Melanocyte of skin (primary cell): ENCODE measurements around the gene TLNRD1. TPM values are rescaled to one million over a fixed set of nuclear protein-coding genes. Genes with fewer than 3 reads are reported as not detected.

Experiments used
- small RNA-seq, 2 donors: library from RNA; depleted of rRNA; stranded (forward); fragments of <200 nt; gene quantifications; one replicate each; pipeline ENCODE3, GENCODE V24; 2012
- total RNA-seq, 2 donors: library from RNA; depleted of rRNA; stranded (reverse); fragments of >200 nt; gene quantifications; 2 replicates each; pipeline ENCODE4 v1.2.3, GENCODE V29; 2012

The TLNRD1 gene
- 10 to 100 TPM; 39.2 to 41.6 TPM for total RNA-seq

DNA sequence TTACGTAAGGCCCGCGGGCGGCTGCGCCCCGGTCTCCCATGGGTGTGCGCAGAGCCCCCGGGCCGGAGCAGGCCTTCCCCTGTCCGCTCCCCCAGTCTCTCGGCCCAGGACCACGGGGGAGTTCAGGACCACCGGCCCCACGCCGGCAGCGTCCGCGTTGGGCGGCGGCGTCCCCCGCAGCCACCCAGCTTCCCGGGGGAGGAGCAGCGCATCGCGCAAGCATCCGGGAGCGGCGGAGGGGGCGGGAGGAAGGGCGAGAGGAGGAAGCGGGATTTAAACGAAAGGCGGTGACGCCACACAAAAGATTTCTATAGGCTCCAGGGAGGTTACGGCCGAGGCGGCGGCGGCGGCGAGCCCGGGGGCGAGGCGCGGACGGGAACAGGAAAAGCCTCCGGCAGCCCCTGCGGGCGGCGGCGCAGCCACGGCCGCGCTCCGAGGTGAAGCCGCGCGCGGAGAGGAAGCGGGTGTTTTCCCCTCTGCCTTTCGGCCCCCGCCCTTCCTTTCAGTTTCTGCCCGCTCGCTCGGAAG is at the start of gene TLNRD1:
TLNRD1 (plus strand) TSS at position 300 of the 528 bp plus-strand sequence. CDS start 1,349 bp downstream, outside the sequence.

DNA sequence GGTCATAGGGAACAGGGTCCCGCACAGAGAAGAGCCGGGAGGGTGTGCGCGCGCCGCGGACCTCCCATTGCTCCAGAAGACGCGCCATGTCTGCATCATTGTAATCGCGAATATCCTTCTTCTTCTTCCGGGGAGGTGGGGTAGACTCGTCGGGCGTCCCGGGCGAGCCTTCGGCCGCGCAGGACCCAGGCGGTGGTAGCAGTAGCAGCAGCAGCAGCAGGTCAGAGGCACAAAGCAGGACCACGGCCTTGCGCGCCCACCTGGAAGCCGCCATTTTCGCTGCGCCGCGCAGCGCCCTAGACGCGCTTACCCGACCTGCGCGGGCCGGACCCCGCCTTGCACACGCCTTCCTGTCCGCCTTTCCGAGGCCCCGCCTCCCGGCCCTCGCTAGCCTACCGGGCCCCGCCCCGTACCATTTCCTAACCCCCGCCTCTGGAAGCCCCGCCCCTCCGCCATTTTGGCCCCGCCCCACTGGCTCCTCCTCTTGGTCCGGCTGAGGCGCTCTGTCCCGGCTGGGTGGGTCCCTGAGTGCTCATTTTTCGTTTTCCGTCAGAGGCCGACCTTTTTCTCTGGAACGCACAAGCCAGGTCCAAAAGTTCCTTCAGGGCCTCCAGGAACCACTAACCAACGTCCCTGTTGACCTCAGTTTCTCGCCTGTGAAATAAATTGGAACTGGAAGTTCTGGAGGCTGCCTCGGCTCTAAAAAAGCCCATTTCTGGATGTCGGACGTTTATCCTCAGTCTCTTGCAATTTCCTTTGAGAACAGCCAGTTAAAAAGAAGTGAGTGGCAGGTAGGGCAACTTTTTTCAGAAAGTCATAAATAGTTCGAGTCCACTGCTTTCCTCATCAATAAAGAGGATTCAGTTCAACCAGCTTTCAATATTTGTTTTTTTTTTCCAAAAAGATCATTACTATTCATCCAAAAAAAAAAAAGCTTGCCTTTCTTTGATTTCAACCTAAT is 10.9 kb upstream of the TLNRD1 start, which contains the start of gene MESD:
MESD (minus strand) TSS at position 302 of the 961 bp plus-strand sequence; CDS start at position 274, 28 bp downstream.

Small RNA genes within 50 kb of the gene (small RNA-seq; reads per million reads assigned to genes)
- 0 reads per million in 2 donors for gene MIR4514

Other genes starting within 250 kb of the TLNRD1 start
- gene CEMIP, start 221.6 kb upstream of the TLNRD1 start, total RNA-seq = 1 to 10 TPM; 1.0 to 9.7 TPM
- gene MESD, start 11.1 kb upstream of the TLNRD1 start, total RNA-seq = 10 to 100 TPM; 26.2 to 36.0 TPM
- under 1 TPM; 0.67 to 0.69 TPM for gene CFAP161, start 133.3 kb downstream of the TLNRD1 start, total RNA-seq
- 10 to 100 TPM; 15.5 to 16.0 TPM for gene IL16, start 196.0 kb downstream of the TLNRD1 start, total RNA-seq